GM10847 (cell line): ENCODE data around the gene CD58.

Source experiments
- POLR2A ChIP-seq: IDR thresholded peaks from 2 replicates; pipeline ENCODE4 v1.6.1; 2011; ENCODE audit not compliant: insufficient read length; ENCODE audit errors: extremely low read depth

Gene CD58

DNA sequence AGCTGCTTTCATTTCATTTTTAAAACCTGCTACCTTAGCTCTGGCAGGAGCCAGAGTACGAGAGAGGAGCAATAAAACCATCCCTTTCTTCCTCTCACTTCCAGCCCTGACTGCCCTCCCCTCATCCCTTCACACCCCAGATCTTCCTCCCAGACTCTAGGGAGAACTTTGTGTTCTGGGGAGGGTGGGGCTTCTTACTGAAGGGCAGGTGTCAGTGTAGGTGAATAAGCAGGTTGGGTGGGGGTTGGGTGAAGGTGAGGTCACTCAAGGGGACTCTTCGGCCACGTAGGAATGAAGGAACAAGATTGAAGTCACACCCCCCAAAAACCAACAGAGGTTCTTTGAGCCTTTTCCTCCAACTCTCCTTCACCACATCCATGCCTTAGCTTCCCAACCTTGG lies 88.9 kb downstream of the CD58 start:
- TF ChIP-seq POLR2A, result no peak

DNA sequence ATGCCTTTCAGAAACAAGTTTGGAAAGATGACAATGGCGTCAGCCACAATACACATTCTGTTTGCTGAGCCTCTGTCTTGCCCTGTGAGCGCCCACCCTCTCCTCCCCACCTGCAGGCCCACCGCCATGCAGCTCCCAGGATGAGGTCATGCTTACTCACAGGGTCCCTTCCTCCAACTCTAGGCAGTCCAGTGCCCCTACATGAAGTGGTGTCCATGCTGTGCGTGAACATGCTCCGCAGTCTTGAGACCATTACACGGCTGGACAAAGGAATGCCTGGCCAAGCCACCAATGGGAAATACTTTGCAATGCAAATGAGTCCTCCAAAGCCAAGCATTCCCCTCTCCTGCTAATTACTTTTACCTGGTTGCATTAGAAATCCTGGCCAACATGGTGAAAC lies 92.2 kb downstream of the CD58 start:
- TF ChIP-seq POLR2A, result no peak

DNA sequence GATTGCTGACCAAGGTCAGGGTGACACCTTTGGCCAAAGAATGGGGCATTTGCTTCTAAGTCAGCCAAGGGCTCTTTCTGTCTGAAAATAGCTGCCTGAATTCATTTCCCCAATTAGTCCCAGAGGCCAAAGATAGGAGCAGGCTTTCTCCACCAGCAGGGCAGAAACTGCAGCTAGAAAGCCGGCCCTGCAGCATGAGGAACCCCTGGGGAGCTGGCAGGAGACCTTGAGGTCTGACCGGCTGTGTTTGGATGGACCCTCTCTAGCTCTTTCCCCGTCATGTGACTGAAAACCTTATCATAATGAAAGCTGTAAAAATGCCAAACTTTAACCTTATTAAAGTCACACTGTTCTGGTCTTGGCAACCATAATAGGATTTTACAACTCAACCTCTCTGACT lies 93.4 kb downstream of the CD58 start:
- TF ChIP-seq POLR2A, result no peak

DNA sequence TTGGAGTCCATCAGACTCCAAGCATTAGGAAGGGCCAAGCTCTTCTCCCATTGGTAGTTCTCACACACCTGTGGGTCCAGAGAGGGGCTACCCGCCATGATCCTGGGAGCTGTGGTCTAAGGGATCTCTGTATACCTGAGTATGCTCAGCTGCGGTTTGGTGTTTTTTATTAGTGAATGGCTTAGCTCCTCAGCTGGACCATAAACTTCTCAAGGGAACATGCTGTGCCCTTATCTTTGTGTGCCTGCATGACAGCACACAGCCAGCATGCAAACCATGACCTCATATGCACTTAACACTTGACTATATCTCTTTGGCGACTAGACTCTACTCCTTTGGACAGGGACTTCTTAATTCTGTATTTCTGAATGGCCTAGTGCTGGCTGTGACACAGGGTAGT lies 94.5 kb downstream of the CD58 start:
- no peak for TF ChIP-seq POLR2A

DNA sequence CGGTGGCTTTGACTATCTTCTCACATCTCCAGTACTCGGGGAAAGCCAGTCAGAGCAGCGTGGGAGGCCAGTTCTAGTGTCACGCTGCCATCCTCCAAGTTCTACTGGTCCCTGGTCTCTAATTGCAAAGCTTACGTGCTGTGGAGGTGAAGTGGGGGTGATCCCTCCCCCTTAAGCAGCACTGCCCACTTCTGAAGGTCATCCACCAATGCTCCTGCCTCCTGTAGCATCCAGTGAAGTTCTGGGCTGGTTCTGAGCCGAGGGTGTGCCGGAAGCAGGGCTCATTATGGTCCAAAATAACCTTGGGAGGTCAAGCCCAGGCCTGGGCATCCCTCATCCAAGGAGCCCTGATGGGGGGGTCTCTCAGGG lies 95.0 kb downstream of the CD58 start:
- no peak for TF ChIP-seq POLR2A

DNA sequence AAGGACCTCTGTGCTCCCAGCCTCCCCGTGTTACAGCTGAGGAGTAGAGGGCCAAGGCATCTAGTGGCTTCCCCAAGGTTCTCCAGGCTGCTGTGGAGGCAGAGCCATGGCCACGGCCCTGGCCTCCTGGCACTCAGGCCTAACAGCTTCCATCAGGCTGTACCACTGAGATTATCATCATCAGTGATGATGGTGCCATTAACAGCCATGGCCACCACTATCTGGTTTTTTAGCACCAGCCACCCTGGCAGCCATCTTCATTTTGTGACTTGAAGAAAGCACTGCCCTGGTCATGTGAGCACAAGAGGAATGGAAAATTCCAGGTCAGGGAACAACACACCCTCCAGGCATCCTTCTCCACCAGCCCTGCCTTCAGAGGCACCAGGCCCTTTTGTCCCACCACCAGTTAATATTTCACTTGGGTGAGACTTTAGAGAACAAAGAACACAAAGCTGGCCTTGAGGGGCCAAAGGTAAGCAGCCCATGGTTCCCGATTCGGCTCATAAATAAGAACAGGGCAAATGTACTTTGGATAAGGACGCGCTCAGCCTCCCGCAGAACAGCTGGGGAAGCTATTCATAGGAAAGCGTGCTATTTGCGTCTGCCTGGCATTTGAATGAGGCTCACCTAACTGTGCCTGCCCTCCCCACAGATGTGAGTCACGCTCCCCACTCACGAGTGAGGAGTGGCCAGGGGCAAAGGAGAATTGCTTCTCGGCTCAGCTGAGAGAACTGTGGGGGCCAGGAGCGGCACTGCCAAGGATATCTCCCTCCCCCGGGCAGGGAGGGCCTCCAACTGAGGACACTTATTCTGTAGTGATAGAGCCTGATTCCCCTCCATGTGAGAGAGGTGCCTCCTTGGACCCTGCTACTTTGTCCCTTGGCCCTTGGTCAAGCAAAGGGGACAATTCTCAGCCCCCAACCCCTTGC lies 95.6 kb downstream of the CD58 start:
- TF ChIP-seq POLR2A, result no peak

DNA sequence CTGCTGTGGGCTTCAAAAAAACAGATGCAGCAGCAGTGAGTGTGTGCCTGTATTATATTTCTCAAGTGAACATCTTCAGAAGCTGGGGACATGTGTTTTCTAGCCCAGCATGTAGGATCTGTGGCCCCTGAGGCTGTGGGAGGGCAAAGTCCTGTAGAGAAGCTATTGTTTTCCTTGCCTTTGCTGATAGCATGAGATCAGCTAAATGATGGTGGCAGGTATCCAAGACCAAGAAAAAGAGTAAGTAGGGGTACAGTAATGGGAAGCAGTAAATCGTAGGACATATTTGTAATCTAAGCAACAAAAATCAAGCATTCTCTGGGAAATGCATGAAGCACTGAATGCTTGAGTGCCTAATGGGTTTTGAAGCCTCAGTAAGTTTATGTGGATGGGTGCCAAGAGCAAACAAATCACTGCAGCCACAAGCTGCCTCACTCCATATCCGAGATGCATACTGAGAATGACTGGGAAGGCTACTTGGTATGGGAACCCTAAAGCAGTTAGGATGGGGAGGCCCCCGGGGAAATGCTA lies 98.3 kb downstream of the CD58 start:
- TF ChIP-seq POLR2A, result no peak

DNA sequence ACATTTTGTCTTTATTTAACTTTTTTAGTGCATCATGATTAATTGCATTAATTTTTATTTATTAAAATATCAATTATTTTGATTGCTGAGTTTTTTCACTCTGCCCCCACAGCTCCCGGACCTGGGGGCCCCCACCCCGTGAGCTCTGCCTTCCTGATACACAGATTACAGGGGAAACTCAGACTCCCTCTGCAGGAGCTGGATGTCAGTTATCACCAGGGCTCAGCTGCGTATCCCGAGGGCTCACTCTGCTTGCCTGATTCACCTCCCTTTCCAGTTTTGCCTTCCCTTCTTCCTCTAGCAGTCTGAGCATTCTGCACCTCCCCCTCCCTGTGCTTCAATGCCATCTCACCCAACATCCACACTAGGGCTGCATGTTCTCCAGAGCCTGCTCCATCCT lies 99.6 kb downstream of the CD58 start:
- TF ChIP-seq POLR2A, result no peak

DNA sequence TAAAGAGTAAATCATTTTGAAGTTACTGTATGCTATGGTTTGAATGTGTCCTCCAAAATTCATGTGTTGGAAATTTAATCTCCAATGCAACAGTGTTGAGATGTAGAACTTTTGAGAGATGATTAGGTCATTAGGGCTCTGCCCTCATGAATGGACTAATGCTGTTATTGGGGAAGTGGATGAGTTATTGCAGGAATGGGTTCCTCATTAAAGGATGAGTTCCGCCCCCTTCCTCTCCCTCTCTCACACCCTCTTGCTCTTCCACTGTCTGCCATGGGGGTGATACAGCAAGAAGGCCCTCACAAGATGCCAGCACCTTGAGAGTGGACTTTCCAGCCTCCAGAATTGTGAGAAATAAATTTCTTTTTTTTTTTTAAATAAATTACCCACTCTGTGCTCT lies 100.2 kb downstream of the CD58 start:
- no peak for TF ChIP-seq POLR2A

DNA sequence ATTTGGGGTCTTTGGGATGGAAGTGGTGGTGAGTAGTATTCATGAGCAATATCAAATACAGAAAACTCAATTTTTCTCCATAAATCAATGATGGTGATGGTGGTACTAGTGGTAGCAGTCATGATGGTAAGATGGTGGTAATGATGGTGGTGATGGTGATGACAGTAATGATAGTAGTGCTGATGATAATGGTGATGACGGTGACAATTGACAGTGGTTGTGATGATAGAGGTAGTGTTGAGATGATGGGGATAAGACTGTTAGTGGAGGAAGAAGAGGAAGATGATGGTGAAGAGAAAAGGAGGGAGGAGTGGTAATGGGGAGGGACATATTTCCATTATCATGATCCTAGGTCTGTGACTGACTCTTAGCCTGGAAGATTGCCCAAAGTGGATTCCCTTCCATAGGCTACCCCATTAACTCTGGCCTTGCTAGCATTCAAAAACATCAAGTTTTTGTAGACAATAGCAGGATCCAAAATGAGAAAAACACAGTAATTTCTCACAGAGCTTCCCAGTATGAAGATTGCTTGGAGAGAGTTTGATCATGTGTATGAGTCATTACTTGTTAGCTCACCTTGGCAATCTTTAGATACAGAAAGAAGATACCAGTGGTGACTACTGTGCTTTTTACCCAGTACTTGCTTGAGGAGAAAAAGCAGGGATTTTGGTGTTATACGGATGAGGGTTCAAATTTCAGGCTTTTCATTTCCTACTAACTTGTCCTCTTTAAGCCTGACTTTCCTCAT lies 103.8 kb downstream of the CD58 start:
- no peak for TF ChIP-seq POLR2A

DNA sequence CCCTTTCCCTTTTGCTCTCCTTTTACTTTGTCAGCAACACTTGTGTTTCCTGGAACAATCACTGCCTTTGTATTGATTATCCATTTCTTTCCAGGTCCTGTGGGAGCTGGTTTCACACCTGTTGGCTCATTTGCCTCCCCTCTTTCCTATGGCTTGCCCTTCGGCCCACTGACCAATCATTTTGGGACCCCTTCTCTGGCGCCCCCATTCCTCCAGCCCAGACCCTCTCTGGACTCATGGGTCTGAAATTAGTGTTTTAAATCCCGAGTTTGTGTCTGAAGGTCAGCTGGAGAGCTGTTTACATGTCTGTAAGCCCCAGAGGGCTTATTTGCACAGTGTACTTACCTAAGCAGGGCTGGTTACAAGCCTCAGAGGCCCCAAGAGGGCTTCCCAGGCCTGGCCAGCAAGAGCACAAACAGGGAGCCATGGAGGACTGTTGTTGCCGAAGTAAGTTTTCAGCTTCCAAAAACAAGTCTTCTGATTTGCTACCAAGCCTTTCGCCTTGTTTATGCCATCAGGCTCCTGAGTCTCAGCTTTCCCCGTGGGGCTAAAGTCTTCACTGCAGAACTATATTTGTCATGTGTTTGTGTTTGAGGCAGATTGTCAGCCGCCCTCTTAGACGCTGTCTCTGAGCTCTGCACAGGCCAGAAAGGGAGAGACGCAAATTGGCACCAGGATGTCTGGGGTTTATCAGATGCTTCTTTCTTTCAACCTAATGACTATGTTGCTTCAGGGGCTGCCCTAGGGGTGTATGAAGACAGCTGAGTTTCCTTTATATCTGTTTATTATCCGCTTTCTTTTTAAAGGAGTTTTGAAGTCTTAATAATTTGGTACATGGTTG lies 104.8 kb downstream of the CD58 start:
- no peak for TF ChIP-seq POLR2A

DNA sequence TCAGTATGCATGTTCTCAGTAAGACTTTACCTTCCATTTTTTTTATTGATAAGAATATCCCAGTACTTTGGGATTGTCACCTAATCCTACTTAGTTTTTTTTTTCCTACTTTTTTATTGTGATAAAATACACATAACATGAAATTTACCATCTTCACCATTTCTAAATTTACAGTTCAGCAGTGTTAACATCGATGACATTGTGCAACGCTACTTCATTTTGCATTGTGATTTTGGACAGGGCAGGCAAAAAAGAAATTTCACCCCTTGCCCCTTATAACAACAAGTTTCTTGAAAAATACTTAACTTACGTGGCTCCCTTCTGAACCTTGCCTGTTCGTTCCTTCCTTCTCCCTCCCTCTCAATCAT lies 105.4 kb downstream of the CD58 start:
- TF ChIP-seq POLR2A, result no peak
